H1 (cell line): ENCODE measurements around the gene VEZT.

Experiments used
- CHD2 ChIP-seq: IDR thresholded peaks from 2 replicates; pipeline ENCODE4 v1.6.1; 2012; ENCODE audit warnings: low read length, improper control_type of control experiment
- CTCF ChIP-seq, 3 experiments: IDR thresholded peaks; 1 replicate in 2 of 3; 2 replicates in 1 of 3; pipeline versions ENCODE4 v1.5.1 to v1.6.1; 2011; ENCODE audit warnings: low read length in 3 of 3, mild to moderate bottlenecking in 3 of 3, inconsistent platforms in 2 of 3, low read depth in 1 of 3, moderate library complexity in 1 of 3; ENCODE audit not compliant: insufficient read depth in 1 of 3; ENCODE audit errors: control extremely low read depth in 1 of 3
- EP300 ChIP-seq, 2 experiments: IDR thresholded peaks; 1 replicate in 1 of 2; 2 replicates in 1 of 2; pipeline ENCODE4 v1.6.1; 2011 to 2012; ENCODE audit warnings: low read depth in 2 of 2, low read length in 2 of 2, mild to moderate bottlenecking in 2 of 2, borderline replicate concordance in 1 of 2, inconsistent platforms in 1 of 2, moderate library complexity in 1 of 2
- POLR2A ChIP-seq, 2 experiments: IDR thresholded peaks; 1 replicate in 1 of 2; 2 replicates in 1 of 2; pipeline ENCODE4 v1.6.1; 2011; ENCODE audit warnings: low read depth in 2 of 2, low read length in 2 of 2, mild to moderate bottlenecking in 2 of 2; ENCODE audit errors: control extremely low read depth in 1 of 2
- SP2 ChIP-seq: IDR thresholded peaks from 2 replicates; pipeline ENCODE4 v1.6.1; 2012; ENCODE audit warnings: mild to moderate bottlenecking, low read length, inconsistent platforms

GRCh38 chr12:95303476-95303875 is 85.9 kb downstream of the VEZT start:
- TF ChIP-seq CHD2 (no peak), CTCF (IDR thresholded peaks at IDR 0.05; ENCODE audit: control extremely low read depth in 1 of 3, insufficient read depth in 1 of 3, low read depth in 1 of 3, low read length in 3 of 3) (no peak), EP300 (IDR thresholded peaks at IDR 0.05; ENCODE audit: borderline replicate concordance in 1 of 2, low read depth in 2 of 2, low read length in 2 of 2) (no peak), SP2 (no peak), POLR2A (IDR thresholded peaks at IDR 0.05; ENCODE audit: control extremely low read depth in 1 of 2, low read depth in 2 of 2, low read length in 2 of 2) (no peak)
